GM12874 (cell line): ENCODE data around the gene TMOD4.

Source experiments
- TF ChIP-seq, protein P1 (sequence below): IDR thresholded peaks from 2 replicates; pipeline ENCODE4 v1.5.1; 2011; ENCODE audit warnings: low read depth, mild to moderate bottlenecking, control low read depth, low read length, moderate library complexity; ENCODE audit not compliant: insufficient read depth

Gene TMOD4

DNA sequence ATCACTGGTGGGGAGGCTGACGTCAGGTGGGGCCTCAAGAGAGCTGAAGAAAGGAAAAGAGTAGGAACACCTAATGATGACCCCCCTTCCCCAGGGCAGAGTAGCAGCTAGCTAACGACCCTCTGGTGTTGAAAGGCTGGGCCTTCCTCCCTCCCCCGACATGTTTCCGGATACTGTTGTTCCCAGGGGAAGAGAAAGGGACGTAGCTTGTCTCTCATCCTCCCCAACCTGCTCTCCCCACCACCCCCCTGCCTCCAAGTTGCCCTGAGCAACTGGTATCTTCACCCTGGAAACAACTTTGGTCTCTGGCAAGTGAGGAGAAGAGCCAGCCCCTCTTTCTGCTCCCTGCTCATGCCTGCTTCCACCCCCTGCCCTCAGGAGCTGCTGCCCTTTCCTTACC lies 31.8 kb downstream of the TMOD4 start:
- TF ChIP-seq, protein P1, sequence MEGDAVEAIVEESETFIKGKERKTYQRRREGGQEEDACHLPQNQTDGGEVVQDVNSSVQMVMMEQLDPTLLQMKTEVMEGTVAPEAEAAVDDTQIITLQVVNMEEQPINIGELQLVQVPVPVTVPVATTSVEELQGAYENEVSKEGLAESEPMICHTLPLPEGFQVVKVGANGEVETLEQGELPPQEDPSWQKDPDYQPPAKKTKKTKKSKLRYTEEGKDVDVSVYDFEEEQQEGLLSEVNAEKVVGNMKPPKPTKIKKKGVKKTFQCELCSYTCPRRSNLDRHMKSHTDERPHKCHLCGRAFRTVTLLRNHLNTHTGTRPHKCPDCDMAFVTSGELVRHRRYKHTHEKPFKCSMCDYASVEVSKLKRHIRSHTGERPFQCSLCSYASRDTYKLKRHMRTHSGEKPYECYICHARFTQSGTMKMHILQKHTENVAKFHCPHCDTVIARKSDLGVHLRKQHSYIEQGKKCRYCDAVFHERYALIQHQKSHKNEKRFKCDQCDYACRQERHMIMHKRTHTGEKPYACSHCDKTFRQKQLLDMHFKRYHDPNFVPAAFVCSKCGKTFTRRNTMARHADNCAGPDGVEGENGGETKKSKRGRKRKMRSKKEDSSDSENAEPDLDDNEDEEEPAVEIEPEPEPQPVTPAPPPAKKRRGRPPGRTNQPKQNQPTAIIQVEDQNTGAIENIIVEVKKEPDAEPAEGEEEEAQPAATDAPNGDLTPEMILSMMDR: no peak

DNA sequence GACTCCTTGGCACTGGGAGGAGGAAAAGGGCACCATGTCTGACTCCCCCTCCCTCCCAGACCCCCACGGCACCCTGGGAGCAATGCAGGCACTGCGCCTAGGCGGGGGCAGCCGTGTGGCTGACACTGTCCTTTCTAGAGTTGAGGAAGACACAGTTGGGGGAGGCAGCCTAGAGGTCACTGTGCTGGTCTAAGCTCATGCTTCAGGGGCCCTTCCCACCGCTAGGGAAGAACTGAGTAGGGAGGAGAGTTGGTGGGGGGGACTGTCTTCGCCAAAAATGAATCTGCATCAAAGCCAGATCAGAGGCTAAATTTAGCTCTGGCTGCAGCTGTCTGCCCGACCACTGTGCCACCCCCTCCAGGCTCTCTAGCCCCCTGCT lies 32.7 kb downstream of the TMOD4 start:
- TF ChIP-seq, protein P1: no peak

DNA sequence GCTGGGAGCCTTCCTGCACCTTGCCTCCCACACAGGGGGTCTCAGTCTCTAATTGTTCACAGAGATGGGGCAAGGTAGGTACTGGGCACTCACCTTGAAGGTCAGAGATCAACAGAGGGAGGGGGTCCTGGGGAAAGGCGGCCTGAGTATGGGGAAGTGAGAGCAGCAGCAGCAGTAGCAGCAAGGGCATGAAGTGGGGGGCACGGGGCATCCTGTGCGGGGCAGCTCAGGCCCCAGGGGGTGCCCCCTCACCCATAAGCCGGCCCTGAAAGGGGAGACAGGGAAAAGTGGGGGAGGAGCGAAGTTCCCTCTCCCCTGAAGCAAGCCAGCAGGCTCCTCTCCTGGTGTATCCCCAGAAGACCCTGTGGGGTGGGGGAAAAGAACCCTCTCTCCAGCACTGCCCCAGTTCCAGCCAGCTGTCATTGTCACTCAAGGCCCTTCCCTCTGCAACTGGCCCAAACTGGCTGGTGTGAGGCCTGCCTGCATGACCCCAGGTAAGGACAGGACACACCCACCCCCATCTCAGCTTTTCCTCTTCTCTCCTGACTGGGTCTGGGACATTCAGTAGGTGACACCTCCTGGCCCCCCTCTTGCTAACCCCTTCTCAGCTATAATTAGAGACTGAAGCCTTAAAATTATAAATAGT lies 33.2 kb downstream of the TMOD4 start:
- TF ChIP-seq, protein P1: no peak

DNA sequence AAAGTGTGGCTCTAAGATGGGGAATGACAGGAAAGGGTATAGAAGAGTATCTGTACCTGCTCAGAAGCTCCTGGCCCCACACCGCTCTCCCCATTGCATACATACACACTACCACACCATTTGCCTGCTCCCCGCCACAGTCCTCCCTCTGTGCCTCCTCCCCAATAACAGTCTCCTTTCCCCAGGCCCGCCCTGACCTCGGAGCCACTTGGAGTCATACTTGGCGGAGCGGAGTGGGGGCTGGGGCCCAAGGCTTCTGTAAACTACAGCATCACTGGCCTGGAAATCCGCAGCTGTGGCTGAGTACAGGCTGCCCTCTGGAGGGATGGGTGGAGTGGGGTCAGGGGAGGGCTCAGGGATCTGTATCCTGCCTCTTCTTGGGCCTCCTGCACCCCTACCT lies 38.0 kb downstream of the TMOD4 start:
- TF ChIP-seq, protein P1: no peak

DNA sequence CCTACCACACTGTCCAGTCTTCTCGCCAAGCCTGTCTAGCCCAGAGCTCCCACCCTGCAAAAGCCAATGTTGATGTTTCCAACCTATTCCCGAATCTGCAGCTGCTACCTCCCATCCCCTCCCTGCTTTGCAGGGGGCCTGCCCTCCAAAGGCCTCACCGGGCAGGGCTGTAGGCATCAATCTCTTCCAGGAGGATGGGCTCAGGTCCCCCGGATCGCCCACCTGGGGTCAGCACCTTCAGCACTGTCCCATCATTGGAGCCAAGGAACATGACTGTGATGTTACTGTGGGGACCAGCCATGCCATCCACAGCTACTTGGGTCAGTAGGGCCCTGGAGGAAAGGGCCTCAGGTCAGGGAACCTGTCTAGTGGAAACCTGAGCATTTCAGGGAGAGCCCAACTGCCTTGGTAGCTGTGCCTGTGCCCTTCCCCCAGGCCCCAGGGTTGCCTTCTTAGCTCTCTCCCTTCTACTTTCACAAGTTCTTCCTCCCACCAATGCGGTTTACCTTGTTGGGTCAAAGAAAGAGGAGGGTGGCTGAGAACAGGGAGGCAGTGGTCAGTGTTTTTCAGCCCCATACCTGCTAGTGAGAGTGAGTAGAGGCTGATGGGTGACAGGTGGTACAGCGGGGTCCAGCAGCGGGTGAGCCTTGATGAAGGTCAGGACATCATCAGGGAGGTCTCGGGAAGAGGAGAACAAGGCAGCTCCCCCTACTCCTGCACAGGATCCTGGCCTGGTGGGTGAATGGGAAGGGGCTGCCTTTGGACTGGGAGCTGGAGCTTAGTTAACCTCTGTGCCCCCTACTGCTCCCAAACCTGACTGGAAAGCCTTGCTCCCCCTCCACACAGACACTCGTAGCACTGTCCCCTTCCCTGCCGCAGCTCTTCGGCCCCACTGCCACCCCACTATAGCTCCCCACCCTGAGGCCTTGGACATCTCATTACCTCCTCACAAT lies 40.1 kb downstream of the TMOD4 start:
- TF ChIP-seq, protein P1: no peak

DNA sequence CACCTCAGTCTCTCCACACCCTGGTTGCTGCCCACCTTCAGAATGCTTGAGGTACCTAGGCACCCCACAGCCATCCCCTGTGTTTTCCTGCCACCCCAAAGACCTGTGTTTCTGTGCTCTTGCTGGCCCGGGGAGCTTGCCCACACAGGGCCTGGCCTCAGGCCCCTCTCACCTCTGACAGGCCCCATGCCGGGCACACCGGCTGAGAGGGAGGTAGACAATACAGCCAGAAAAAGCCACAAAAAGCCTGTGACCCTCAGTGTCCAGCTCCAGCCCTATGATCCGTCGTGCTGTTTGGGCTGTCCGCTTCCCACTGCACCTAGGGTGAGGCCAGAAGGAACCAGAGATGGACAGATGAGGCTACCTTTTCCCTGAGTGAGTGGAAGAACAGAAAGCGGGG lies 40.8 kb downstream of the TMOD4 start:
- TF ChIP-seq, protein P1: no peak

DNA sequence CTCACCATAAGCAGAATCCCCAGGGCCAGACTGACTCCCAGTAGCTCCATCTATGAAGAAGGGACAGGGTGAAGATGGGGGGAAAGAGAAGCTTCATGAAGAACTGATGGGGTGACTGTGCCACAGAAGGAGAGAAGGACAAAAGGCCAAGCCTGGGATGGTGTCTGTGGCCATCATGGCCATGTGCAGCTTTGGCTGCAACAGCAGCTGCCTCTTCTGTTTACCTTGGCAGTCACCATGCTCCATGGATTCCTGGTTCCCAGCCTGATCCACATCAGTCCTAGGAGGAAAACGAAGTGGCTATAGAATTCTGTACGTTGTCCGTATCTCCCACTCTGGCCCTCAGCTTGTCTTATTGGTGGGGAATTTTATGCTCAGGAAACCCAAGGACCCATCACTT lies 41.4 kb downstream of the TMOD4 start:
- TF ChIP-seq, protein P1: no peak
